ENCODE results near the gene OR10A5.
"Not testable (repeated sequence)": the region's sequence is repeated elsewhere in the genome, so short reads cannot be mapped to it uniquely, and the experiment has no call there.

The OR10A5 gene

DNA sequence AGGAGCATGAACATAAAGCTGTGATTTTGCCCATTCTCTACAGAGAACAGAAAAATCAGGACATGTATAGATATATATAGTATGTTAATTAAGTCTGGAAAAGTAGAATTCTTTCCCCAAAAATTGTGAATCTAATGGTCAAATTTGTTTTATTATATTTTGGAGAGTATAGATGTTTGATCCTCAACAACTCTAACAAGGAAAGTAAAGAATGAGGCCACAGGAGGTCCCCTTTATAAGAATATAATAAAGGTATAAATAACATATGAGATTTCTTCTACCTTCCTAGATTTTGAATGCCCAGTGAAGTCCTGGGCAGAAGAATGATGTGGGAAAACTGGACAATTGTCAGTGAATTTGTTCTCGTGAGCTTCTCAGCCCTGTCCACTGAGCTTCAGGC lies 30.8 kb downstream of the OR10A5 start, which contains the start of gene OR10A4:
Gene OR10A4, plus strand, starts transcription at position 301 of the 400 bp plus-strand sequence. Its CDS starts 23 bp downstream, at position 324.
- DNase-seq (ENCODE audit: low read depth), result no peak

DNA sequence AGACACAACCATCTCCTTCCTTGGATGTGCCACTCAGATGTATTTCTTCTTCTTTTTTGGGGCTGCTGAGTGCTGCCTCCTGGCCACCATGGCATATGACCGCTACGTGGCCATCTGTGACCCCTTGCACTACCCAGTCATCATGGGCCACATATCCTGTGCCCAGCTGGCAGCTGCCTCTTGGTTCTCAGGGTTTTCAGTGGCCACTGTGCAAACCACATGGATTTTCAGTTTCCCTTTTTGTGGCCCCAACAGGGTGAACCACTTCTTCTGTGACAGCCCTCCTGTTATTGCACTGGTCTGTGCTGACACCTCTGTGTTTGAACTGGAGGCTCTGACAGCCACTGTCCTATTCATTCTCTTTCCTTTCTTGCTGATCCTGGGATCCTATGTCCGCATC lies 31.4 kb downstream of the OR10A5 start:
- no peak for DNase-seq (ENCODE audit: low read depth)

DNA sequence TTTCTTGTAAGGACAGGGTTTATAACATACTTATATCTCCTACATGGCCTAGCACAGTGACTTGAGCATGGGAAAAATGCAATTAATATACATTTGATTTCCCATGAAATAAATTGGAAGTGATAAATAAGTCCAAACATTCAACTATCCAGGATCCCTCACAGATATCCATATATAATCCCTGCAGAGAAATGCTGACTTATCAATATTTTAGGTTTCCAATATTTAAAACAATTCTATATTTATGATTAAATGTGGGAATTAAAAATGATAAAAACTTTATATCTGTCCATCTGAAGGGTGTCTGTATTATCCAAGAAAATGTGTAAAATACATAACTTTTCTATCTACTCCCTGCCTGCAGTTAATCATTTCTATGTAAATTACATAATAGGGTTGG lies 37.3 kb downstream of the OR10A5 start:
- no peak for DNase-seq (ENCODE audit: low read depth)

DNA sequence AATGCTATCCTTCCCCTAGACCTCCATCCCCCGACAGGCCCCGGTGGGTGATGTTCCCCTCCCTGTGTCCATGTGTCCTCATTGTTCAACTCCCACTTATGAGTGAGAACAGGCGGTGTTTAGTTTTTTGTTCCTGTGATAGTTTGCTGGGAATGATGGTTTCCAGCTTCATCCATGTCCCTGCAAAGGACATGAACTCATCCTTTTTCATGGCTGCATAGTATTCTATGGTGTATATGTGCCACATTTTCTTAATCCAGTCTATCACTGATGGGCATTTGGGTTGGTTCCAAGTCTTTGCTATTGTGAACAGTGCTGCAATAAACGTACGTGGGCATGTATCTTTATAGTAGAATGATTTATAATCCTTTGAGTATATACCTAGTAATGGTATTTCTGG lies 42.2 kb downstream of the OR10A5 start:
- not testable (repeated sequence) for DNase-seq (ENCODE audit: low read depth)

DNA sequence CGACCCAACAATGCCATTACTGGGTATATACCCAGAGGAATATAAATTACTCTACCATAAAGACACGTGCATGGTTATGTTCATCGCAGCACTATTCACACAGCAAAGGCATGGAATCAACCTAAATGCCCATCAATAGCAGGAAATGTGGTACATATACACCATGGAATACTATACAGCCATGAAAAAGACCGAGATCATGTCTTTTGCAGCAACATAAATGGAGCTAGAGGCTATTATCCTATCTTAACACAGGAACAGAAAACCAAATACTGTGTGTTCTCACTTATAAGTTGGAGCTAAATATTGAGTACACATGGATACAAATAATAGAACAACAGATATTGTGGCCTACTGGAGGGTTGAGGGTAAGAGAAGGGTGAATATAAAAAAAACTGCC lies 43.3 kb downstream of the OR10A5 start:
- no peak for DNase-seq (ENCODE audit: low read depth)

DNA sequence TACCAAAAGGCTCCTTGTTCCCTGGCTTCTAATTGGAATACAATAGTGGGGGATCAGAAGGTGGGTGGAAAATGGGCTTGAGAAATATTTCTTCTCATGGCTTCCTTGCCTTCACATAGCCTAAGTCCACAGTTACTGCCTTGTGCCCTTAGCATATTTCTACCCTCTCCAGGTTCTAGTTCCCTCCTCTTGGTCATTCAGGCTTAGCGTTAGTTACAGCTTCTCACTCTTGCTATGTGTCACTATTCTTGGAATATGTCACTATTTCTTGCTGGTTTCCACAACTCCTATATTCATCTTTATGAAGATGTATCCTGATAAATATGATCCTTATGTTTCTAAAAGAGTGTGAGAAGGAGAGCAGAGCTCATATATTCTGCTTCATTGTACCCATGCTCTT lies 44.4 kb downstream of the OR10A5 start:
- no peak for DNase-seq (ENCODE audit: low read depth)

DNA sequence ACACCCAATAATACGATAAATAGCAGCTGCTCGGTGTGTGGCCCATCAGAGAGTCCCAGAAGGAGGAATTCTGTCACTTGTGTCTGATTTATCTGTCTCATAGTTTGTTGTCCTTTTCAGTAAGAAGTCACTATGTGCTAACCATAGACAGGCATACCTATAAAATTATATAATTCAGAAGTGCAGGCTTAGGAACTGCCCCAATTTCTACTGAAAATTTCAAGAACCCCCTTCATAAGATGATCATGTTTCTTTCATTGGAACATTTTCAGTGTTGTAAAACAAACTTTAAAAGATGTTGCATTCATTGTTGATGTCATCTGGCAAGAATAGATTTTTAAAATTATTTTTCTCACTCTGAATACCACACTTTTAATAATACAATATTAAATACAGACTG lies 46.9 kb downstream of the OR10A5 start, which contains the start of gene OR2D2:
Gene OR2D2, minus strand, starts transcription at position 101 of the 400 bp plus-strand sequence. Its CDS starts 0 bp downstream, at position 101.
- DNase-seq (ENCODE audit: low read depth), result no peak

DNA sequence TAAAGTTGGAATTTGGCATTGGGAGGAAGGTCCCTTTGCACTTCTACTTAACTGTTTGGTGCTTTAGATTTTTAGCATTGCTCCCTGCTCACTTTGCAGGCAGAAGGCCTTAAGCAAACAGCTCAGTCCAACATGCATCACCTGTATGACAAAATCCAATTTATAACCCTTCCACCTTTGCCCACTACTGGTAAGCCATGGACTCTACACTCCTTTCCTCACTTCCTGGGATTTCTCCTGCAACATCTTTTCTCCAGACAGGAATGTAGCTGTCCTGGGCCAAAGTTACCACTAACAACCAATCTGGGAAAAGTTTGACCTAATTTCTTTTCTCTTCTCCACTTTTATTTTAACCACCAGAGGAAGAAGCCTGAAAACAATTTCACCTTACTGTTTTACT lies 48.6 kb downstream of the OR10A5 start:
- DNase-seq (ENCODE audit: low read depth), result no peak

DNA sequence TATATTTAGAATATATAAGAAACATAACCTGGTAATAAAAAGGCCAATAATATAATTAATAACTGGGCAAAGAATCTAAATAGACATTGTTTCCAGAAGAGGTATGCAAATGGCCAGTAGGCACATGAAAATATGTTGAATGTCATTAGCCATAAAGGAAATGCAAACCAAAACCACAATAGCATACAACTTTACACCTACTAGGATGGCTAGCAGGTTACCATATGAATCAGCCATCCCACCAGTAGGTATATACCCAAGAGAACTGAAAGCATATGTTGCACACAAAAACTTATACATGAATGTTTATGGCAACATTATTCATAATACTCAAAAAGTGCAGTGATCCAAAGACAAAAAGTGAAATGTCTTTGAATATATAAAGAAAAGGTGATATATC lies 49.5 kb downstream of the OR10A5 start:
- no peak for DNase-seq (ENCODE audit: low read depth)
